Adipocyte (in vitro differentiated cells): ENCODE measurements around the gene FGF22.
"Not testable (repeated sequence)": the region's sequence is repeated elsewhere in the genome, so short reads cannot be mapped to it uniquely, and the experiment has no call there.

ENCODE experiments used
- DNase-seq: peaks from one replicate; pipeline ENCODE4 v3.0.0-alpha.2; 2015; ENCODE audit warnings: low read depth
- H3K27me3 ChIP-seq: replicated peaks from 2 replicates; pipeline ENCODE4 v1.7.0; 2013; ENCODE audit warnings: mild to moderate bottlenecking, low read length, moderate library complexity; ENCODE audit not compliant: control insufficient read depth, insufficient read depth
- H3K36me3 ChIP-seq: 2 replicates; pipeline ENCODE4 v1.7.0; 2013; ENCODE audit warnings: low read length, mild to moderate bottlenecking, moderate library complexity; ENCODE audit not compliant: control insufficient read depth, insufficient read depth, severe bottlenecking
- H3K4me1 ChIP-seq: 2 replicates; pipeline ENCODE4 v1.7.0; 2013; ENCODE audit warnings: mild to moderate bottlenecking, low read length, moderate library complexity; ENCODE audit not compliant: control insufficient read depth, insufficient read depth
- H3K4me3 ChIP-seq: 2 replicates; pipeline ENCODE4 v1.7.0; 2013; ENCODE audit warnings: mild to moderate bottlenecking, low read length, moderate library complexity
- H3K9ac ChIP-seq: 2 replicates; pipeline ENCODE4 v1.7.0; 2013; ENCODE audit warnings: mild to moderate bottlenecking, low read length, moderate library complexity
- H3K9me3 ChIP-seq: 2 replicates; pipeline ENCODE4 v1.7.0; 2013; ENCODE audit warnings: mild to moderate bottlenecking, low read length, moderate library complexity; ENCODE audit not compliant: control insufficient read depth

The FGF22 gene

DNA sequence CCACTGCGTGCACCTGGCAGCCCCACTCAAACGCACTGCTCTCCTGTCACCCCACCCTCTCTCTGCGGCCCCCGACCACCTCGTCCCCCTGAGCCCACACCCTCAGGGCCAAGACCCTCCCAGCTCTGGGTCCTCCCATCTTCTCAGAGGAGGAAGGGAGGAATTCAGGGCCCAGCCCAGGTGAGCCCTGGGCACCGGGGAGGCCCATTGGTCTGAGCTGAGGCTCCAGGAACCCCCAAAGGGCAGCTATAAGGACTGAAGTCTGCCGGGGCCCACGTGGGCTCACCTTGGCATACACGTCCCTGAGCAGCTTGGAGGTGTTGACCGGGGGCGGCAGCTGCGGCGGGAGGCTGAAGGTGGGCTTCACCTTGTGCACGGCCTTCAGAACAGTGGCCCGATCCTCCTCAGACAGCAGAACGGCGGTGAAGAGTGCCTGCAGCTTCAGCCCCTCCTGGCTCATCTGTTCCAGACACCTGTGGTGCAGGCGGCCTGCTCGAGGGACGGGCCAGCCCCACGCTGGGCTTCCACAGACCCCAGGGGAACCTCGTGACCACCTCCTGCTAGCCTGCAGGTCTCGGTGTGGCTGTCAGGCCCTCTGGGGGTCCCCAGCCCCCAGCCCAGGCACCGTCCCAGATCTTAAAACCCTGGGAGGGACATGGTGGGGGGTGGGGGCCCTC, 15.1 kb upstream of the FGF22 start:
- Histone ChIP-seq H3K9me3 (no peaks in the 10 kb centered on the region), H3K4me1 (no peaks in the 10 kb centered on the region), H3K9ac (no peak overlapping the region), H3K27me3 (no peaks in the 10 kb centered on the region), H3K4me3 (no peak overlapping the region), H3K36me3 (peaks cover 45% of the 10 kb centered on the region)
- DNase-seq: no peak

DNA sequence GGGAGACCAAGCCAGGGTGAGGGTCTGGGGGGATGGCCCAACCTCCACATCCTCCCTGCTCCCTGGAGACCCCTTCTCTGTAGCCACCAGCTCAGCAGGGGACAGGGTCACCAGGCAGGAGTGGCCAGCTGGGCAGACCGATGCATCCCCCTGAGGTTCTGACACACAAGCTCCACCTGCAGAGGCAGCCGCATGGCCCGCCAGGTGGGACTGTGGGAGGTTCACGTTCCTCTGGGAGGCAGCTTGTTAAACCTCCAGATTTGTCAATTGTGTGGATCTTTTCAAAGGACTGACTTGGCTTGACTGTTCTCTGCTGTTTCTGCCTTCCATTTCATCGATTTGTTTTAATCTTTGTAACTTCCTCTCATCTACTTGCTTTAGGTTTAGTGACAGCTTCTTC, 14.4 kb upstream of the FGF22 start:
- DNase-seq: no peak
- Histone ChIP-seq H3K9ac (no peak overlapping the region), H3K36me3 (peaks cover 40% of the 10 kb centered on the region), H3K4me3 (no peak overlapping the region), H3K4me1 (no peaks in the 10 kb centered on the region), H3K27me3 (no peaks in the 10 kb centered on the region), H3K9me3 (no peaks in the 10 kb centered on the region)

DNA sequence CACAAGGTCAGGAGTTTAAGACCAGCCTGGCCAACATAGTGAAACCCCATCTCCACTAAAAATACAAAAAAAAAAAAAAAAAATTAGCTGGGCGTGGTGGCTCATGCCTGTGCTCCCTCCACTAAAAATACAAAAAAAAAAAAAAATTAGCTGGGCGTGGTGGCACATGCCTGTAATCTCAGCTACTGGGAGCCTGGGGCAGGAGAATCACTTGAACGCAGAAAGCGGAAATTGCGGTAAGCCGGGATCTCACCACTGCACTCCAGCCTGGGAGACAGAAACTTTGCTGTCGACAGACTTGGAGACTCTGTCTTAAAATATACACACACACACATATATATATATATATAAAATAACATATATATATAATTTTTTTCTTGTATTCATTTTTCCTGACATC, 13.1 kb upstream of the FGF22 start:
- not testable (repeated sequence) for DNase-seq, H3K9ac ChIP-seq, H3K9me3 ChIP-seq, H3K4me1 ChIP-seq, H3K4me3 ChIP-seq, H3K27me3 ChIP-seq
- peaks cover 42% of the 10 kb centered on the region for H3K36me3 ChIP-seq

DNA sequence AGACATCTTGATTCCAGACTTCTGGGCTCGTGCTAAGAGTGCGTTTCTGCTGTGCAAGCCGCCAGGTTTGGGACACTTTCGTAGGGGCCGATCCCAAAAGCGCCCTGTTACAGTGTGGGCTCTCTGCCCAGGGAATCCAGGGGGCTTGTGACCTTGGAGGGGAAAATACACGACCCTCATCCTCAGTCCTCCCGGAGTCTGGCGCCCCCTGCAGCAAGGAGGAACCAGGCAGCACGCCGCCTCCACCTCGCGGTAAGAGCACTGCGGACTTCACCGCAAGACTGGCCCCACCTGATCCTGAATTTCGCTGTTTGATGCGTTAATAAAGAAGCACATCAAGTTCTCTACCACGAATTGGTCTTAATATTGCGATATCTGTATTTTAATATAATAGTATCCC, 11.5 kb upstream of the FGF22 start:
- peaks cover 34% of the 10 kb centered on the region for H3K36me3 ChIP-seq
- peaks cover 4% of the 10 kb centered on the region for H3K4me1 ChIP-seq
- DNase-seq: peak; percentile 7
- H3K4me3 ChIP-seq: no peak overlapping the region
- H3K9me3 ChIP-seq: no peaks in the 10 kb centered on the region
- H3K27me3 ChIP-seq: no peaks in the 10 kb centered on the region
- H3K9ac ChIP-seq: no peak overlapping the region

DNA sequence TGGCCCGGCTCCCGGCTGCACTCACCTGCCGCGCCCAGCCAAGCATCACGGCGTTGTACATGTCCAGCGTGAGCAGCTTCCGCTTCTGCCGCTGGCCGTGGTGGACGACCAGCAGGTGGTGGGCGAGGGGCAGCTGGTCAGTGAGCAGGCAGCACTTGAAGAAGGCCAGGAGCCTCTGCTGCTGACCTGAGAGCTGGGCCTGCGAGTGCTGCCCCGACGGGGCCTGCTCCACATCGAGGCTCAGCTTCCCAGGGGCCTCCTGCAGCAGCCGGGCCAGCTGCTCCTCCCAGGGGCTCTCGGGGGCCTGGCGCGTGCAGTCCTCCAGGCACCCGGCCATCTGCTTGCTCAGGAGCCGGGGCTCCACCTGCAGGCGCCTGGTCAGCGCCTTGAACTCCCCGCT, 10.2 kb upstream of the FGF22 start:
- Histone ChIP-seq H3K4me1 (peaks cover 12% of the 10 kb centered on the region), H3K36me3 (peaks cover 27% of the 10 kb centered on the region)
- H3K27me3 ChIP-seq, DNase-seq, H3K9ac ChIP-seq, H3K9me3 ChIP-seq, H3K4me3 ChIP-seq: not testable (repeated sequence)

DNA sequence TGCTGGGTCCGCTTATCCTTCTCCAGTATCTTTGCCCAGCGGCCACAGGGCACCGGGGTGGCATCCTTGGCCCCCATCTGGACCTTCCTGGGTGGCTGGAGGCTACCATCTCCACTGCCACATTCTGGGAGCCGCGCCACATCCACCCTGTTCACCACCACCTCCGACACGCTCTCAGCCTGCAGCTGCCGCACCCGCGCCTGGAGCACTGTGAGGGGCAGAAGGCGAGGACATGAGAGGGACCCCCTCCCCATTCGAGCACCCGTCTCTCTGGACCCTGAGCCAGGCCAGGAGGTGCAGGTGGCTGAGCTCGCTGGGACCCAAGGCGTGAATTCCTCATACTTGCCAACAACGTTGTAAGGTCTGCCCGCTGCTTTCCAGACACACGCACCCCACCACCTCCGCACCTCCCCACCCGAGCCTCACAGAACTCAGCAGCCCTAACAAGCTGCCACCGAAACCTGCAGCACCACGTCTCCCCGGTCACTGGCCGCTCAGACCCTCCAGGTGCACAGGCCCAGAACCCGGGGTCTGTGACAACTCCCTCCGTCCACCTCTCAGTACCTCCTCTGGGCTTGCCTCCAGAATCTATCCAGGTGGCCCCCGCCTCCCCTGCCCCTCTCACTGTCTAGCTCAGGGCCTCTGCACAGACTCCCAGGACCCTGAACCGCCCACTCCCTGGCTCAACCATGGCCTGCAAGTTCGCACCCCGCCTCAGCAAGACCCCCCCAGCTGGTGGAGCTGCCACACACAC, 9.5 kb upstream of the FGF22 start:
- DNase-seq: no peak
- H3K9me3 ChIP-seq: no peaks in the 10 kb centered on the region

DNA sequence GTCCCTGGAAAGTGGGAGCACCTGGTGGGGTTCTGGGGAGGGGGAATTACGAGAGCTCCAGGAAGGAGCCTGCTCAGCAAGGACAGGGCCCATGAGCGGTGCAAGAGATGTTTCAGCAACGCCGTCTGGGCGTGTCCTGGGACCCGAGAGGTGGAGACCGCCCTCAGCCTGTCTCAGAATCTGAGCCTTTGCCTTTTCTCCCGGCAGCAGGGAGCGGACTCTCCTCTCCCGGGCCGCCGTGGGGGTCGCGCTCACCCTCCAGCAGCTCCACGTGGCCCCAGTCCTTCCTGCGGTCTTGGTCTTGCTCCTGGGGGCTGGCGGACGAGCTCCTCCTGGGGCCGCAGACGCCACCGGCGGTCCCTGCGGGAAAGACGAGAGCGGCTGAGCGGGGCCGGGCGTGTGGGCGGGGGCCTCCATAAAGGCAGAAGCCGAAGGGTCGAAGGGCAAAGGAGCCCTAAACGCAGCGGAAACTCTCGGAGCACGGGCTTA, 7.1 kb upstream of the FGF22 start:
- Histone ChIP-seq H3K27me3 (no peaks in the 10 kb centered on the region), H3K9ac (peak overlapping the region; percentile 95), H3K4me1 (peaks cover 12% of the 10 kb centered on the region), H3K9me3 (no peaks in the 10 kb centered on the region), H3K36me3 (peaks cover 18% of the 10 kb centered on the region), H3K4me3 (peak overlapping the region; percentile 96)
- DNase-seq: peak; percentile 78

More for the DNA sequence above, 9.5 kb upstream of the FGF22 start:
- no peak overlapping the region for H3K9ac ChIP-seq
- H3K4me1 ChIP-seq: peaks cover 12% of the 10 kb centered on the region
- H3K27me3 ChIP-seq: no peaks in the 10 kb centered on the region
- H3K4me3 ChIP-seq: no peak overlapping the region
- peaks cover 22% of the 10 kb centered on the region for H3K36me3 ChIP-seq

DNA sequence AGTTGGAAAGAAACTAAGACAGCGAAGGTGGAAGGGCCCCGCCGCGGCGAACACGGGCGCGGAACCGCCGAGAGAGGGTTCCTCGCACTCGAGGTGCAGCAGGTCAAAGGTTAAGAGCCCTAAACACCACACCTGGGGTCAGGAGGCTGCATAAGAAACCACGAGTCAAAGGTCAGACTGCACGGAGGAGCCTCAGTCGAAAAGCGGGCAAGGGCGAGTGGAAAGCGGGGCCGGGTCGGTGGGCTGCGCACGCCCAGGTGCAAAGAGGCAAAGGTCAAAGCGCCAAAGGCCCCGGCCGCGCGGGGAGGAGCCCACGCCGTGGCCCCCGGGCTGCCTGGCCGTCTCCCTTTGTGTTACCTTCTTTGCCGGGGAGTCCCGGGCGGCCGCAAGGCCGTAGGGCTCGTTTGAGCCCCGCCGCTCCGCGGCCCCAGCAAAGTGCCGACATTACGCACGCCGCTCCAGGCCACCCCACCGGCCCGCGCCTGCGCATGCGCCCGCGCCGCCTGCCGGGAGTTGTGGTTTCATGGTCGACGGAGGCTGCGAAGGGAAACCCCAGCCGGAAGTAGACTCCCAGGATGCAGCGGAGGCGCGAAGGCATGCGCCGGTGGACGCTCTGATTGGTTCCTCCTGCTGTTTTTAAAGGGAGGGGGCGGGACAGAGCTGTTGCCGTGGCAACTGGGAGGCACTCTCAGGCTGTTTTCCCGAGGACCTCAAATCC, 6.5 kb upstream of the FGF22 start, which contains the start of gene POLRMT:
Gene POLRMT, minus strand, starts transcription at position 470 of the 718 bp plus-strand sequence. Its CDS starts 25 bp downstream, at position 445.
- Histone ChIP-seq H3K4me3 (peak within 1 kb of the TSS; percentile 96), H3K9me3 (no peaks in the 10 kb centered on the region), H3K36me3 (peaks cover 16% of the 10 kb centered on the region), H3K27me3 (no peaks in the 10 kb centered on the region), H3K4me1 (peaks cover 12% of the 10 kb centered on the region), H3K9ac (peak within 1 kb of the TSS; percentile 95)
- DNase-seq: peak; percentile 99

DNA sequence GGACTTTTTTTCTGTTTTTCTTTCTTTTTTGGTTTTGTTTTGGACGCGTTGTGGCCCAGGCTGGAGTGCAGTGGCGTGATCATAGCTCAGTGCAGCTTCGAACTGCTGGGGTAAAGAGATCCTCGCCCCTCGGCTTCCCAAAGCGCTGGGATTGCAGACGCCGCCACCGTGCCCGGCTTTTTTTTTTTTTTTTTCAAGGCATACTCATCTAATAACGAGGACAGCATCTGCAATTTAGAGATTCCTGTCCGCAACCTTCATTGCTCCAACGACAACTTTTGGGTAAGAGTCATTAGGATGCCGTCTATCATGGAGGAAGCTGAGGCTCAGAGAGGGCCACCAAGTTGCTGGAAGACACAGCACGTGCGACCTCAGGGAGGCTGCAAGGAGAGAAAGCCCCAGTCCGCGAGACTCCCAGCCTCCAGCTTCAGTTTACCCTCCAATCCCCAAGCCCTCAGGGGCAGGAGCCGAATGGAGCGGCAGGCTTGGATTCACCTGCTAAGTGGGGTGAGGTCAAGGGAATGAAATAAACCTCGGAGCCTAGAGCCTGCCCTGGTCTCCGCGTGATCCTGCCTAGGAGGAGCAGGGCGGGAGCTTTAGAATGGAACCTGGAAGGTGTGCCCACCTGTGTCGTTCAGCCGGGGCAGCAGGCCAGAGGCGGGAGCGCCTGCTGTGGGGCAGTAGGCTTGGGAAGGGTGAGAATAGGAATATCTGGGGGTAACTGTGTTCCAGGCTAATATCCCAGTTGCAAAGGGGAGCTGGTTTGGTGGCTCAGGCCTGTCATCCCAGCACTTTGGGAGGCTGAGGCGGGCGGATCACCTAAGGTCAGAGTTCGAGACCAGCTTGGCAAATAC, 5.7 kb upstream of the FGF22 start:
- Histone ChIP-seq H3K4me1 (peaks cover 12% of the 10 kb centered on the region), H3K36me3 (peaks cover 10% of the 10 kb centered on the region), H3K9ac (peak overlapping the region; percentile 95), H3K27me3 (no peaks in the 10 kb centered on the region), H3K4me3 (peak overlapping the region; percentile 96), H3K9me3 (no peaks in the 10 kb centered on the region)
- DNase-seq: no peak

DNA sequence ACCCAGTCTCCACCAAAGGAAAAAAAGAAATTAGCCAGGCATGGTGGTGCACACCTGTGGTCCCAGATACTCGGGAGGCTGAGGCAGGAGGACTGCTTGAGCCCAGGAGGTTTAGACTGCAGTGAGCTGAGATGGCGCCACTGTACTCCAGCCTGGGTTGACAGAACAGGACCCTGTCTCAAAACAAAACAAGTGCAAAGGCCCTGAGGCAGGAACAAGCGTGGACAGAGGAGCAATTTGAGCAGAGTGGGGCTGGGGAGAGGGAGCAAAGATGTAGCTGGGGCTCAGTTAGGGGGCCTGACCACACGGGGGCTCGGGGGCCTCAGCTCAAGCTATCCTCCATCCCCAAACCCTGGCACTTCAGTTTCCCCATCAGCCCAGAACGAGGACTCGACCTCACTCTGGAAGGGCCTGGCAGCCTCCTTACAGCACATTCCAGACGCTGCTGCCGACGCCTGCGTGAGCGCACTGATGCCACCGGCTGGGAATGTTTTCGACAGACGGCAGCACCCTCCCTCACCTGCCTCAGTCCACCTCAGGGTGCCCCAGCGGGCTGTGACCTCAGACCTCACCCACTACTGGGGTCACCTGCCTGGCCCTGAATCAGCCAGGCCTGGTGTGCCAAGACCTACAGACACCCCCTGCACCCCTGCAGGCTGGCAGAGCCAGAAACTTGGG, 4.6 kb upstream of the FGF22 start:
- peaks cover 6% of the 10 kb centered on the region for H3K36me3 ChIP-seq
- H3K27me3 ChIP-seq: no peaks in the 10 kb centered on the region
- no peak overlapping the region for H3K9ac ChIP-seq
- H3K4me1 ChIP-seq: peaks cover 15% of the 10 kb centered on the region
- H3K9me3 ChIP-seq: no peaks in the 10 kb centered on the region
- no peak overlapping the region for H3K4me3 ChIP-seq
- no peak for DNase-seq
